Esophagus muscularis mucosa (tissue), 3 donors: ENCODE data around the gene SNRNP70.
"Not testable (repeated sequence)": the region's sequence is repeated elsewhere in the genome, so short reads cannot be mapped to it uniquely, and the experiment has no call there.

ENCODE experiments used
- POLR2A ChIP-seq: fragments of 450-650 bp; IDR thresholded peaks from one replicate; pipeline ENCODE4 v1.6.1; 2017; ENCODE audit warnings: antibody characterized with exemption, moderate library complexity, mild to moderate bottlenecking, low read depth
- TF ChIP-seq, protein P1 (sequence below), 3 experiments: fragments of 200-600 bp in 2 of 3; fragments of 450-650 bp in 1 of 3; sonication (generic) in 2 of 3; IDR thresholded peaks; one replicate each; pipeline ENCODE4 v1.5.1; 2017 to 2019; ENCODE audit warnings: antibody characterized with exemption in 3 of 3, mild to moderate bottlenecking in 2 of 3, moderate library complexity in 1 of 3

DNA sequence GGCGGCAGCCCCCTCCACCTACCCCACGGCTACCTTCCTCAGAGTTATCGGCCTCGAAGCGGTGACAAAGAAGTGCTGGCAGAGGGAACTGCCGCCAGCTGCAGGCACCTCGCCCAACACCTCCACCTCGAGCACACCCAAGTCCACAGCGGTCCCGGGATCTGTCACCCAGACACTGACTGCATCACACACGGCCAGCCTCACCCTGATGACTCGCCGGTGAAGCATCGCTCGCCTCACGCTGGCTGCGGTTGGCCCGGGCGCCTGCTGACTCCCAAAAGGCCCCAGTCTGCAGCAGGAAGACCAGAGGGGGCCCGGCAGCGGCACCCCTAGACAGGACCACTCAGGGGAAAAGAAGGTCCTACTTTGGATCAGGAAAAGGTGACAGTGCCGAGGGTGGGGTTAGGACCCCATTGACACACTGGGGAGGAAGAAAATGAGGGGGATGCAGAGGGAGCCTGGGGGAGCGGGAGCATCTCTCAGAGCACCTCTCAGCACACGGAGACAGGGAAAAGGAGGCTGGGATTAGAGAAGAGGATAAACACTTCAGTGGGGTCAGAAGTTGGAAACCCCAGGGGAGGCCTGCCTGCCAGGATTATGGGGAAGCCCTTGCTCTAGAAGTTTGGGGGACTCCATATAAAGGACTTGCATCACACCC is 34.7 kb upstream of the SNRNP70 start:
- TF ChIP-seq, protein P1, sequence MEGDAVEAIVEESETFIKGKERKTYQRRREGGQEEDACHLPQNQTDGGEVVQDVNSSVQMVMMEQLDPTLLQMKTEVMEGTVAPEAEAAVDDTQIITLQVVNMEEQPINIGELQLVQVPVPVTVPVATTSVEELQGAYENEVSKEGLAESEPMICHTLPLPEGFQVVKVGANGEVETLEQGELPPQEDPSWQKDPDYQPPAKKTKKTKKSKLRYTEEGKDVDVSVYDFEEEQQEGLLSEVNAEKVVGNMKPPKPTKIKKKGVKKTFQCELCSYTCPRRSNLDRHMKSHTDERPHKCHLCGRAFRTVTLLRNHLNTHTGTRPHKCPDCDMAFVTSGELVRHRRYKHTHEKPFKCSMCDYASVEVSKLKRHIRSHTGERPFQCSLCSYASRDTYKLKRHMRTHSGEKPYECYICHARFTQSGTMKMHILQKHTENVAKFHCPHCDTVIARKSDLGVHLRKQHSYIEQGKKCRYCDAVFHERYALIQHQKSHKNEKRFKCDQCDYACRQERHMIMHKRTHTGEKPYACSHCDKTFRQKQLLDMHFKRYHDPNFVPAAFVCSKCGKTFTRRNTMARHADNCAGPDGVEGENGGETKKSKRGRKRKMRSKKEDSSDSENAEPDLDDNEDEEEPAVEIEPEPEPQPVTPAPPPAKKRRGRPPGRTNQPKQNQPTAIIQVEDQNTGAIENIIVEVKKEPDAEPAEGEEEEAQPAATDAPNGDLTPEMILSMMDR (IDR thresholded peaks at IDR 0.05), result not testable (repeated sequence)
- not testable (repeated sequence) for TF ChIP-seq POLR2A
